ENCODE data around the gene LYAR. TPM values are rescaled to one million over a fixed set of nuclear protein-coding genes. Genes with fewer than 3 reads are reported as not detected.
"Not testable (repeated sequence)": the region's sequence is repeated elsewhere in the genome, so short reads cannot be mapped to it uniquely, and the experiment has no call there.

LYAR gene
- total RNA-seq, 5 donors from 2014 or later (not counting 1 experiment from before 2014, with no cell fraction given), result 21.0 to 46.3 (median 31.7) TPM

DNA sequence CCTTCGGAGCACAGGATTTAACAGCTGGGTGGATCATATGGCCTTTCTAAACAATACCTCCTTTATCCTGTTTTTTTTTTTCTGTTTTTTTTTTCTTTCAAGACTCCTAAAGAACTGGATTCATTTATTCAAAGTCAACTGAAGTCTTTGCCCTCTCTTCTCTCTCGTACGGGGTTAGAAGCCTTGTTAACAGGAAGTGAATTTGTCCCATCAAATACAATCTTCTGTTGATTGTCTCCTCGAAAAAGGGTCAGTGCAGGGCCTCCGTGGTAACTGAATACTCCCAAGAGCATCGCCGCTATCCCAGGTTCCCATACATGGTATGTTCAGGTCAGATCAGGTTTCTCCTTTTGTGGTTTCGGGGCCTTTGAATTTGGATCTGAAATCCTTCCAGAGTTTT is 40.1 kb downstream of the LYAR start:
- ATAC-seq (replicated peaks in 1 of 4), result no peak
- Mint-ChIP-seq H3K36me3 (peaks cover 10% of the 10 kb centered on the region), H3K4me1 (peaks cover 31 to 40% (median 36%) of the 10 kb centered on the region in 3 donors), H3K9me3 (no peaks in the 10 kb centered on the region), H3K4me3 (peak overlapping the region in 2 of 3 donors; percentile 37 to 51), H3K27ac (no peak overlapping the region), H3K27me3 (peaks cover 3 to 4% of the 10 kb centered on the region in 2 donors)
- POLR2A ChIA-PET, result no interaction called here
- H3K9me3 ChIP-seq, result no peaks in the 10 kb centered on the region
- H3K27ac ChIP-seq (ENCODE audit: low read length), result no peak overlapping the region
- 97% methylated on average over 5 of the region's 8 CpGs for WGBS (ENCODE audit: insufficient coverage)
- H3K27me3 ChIP-seq (replicated peaks in 1 of 2; ENCODE audit: control insufficient read depth in 2 of 2, extremely low read depth in 1 of 2, insufficient read depth in 2 of 2, low read length in 1 of 2), result peaks cover 0 to 6% of the 10 kb centered on the region in 2 experiments
- H3K36me3 ChIP-seq (ENCODE audit: control insufficient read depth in 2 of 2, extremely low read depth in 1 of 2, insufficient read depth in 1 of 2, low read length in 1 of 2), result peaks cover 0 to 10% of the 10 kb centered on the region in 2 donors
- no peak for DNase-seq
- CTCF ChIA-PET, result interaction anchor here in 1 of 2 donors (1.9 kb wide), 1 partner anchor 10 kb away, joined by 8 read pairs; no protein-coding TSS in a partner anchor
- peaks cover 6 to 13% of the 10 kb centered on the region in 2 experiments for H3K4me1 ChIP-seq (ENCODE audit: control insufficient read depth in 1 of 2, extremely low read depth in 1 of 2, insufficient read depth in 2 of 2, low read length in 2 of 2)
- H3K4me3 ChIP-seq (ENCODE audit: control insufficient read depth in 1 of 2, extremely low read depth in 1 of 2, low read length in 1 of 2), result no peak overlapping the region

DNA sequence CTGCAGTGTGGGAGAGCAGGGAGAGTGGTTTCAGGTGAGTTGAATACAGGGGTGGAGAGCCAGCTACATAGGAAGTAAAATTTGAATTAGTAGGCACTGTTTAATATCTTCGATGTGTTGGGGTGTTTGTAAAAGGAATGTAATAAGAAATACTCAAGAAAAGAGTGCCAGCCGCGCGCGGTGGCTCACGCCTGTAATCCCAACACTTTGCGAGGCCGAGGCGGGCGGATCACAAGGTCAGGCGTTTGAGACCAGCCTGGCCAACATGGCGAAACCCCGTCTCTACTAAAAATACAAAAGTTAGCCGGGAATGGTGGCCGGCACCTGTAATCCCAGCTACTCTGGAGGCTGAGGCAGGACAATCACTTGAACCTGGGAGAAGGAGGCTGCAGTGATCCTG is 40.6 kb downstream of the LYAR start:
- peaks cover 35 to 40% (median 36%) of the 10 kb centered on the region in 3 donors for H3K4me1 Mint-ChIP-seq
- Histone ChIP-seq H3K4me1 (ENCODE audit: control insufficient read depth in 1 of 2, extremely low read depth in 1 of 2, insufficient read depth in 2 of 2, low read length in 2 of 2) (peaks cover 6 to 13% of the 10 kb centered on the region in 2 experiments), H3K36me3 (ENCODE audit: control insufficient read depth in 2 of 2, extremely low read depth in 1 of 2, insufficient read depth in 1 of 2, low read length in 1 of 2) (peaks cover 0 to 15% of the 10 kb centered on the region in 2 donors), H3K27ac (ENCODE audit: low read length) (peak overlapping the region; percentile 95)
- H3K9me3 ChIP-seq; H3K27me3 ChIP-seq (replicated peaks in 1 of 2; ENCODE audit: control insufficient read depth in 2 of 2, extremely low read depth in 1 of 2, insufficient read depth in 2 of 2, low read length in 1 of 2); H3K9me3 Mint-ChIP-seq; H3K4me3 ChIP-seq (ENCODE audit: control insufficient read depth in 1 of 2, extremely low read depth in 1 of 2, low read length in 1 of 2); DNase-seq; H3K27me3 Mint-ChIP-seq; ATAC-seq (replicated peaks in 1 of 4); POLR2A ChIA-PET: not testable (repeated sequence)
- peaks cover 11% of the 10 kb centered on the region for H3K36me3 Mint-ChIP-seq
- peak overlapping the region; percentile 97 for H3K27ac Mint-ChIP-seq
- H3K4me3 Mint-ChIP-seq, result peak overlapping the region; percentile 44 to 97 (median 96)
- CTCF ChIA-PET, result interaction anchor here in 1 of 2 donors (1.1 kb wide), 1 partner anchor 11 kb away, joined by 4 read pairs; no protein-coding TSS in a partner anchor
- 85% methylated on average over 4 of the region's 15 CpGs for WGBS (ENCODE audit: insufficient coverage)

DNA sequence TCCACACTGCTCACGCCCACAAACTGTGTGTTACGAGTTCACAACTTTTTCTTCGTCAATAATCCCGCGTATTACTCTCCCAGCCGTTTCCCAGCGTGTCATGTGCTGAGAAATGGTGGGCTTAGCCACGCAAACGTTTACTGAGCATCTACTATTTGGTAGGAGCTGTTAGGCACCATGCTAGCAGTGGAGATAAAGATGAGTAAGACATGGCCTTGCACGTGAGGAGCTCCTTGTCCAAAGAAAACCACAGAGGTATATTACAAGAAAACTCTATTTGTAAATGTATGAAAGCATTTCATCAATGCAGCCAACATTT is 41.1 kb downstream of the LYAR start:
- no peaks in the 10 kb centered on the region for H3K27me3 Mint-ChIP-seq
- H3K9me3 Mint-ChIP-seq, result no peaks in the 10 kb centered on the region
- Histone ChIP-seq H3K4me1 (ENCODE audit: control insufficient read depth in 1 of 2, extremely low read depth in 1 of 2, insufficient read depth in 2 of 2, low read length in 2 of 2) (peaks cover 6 to 13% of the 10 kb centered on the region in 2 experiments), H3K9me3 (no peaks in the 10 kb centered on the region), H3K4me3 (ENCODE audit: control insufficient read depth in 1 of 2, extremely low read depth in 1 of 2, low read length in 1 of 2) (peak overlapping the region; percentile 94 to 97), H3K36me3 (ENCODE audit: control insufficient read depth in 2 of 2, extremely low read depth in 1 of 2, insufficient read depth in 1 of 2, low read length in 1 of 2) (peaks cover 0 to 19% of the 10 kb centered on the region in 2 donors), H3K27me3 (replicated peaks in 1 of 2; ENCODE audit: control insufficient read depth in 2 of 2, extremely low read depth in 1 of 2, insufficient read depth in 2 of 2, low read length in 1 of 2) (no peaks in the 10 kb centered on the region), H3K27ac (ENCODE audit: low read length) (peak overlapping the region; percentile 95)
- CTCF ChIA-PET, result interaction anchor here (0.5 to 1.7 kb wide), 5 partner anchors 9 to 188 kb away, joined by 3 to 6 read pairs (median 4); no protein-coding TSS in a partner anchor
- peaks cover 13% of the 10 kb centered on the region for H3K36me3 Mint-ChIP-seq
- no peak for DNase-seq
- POLR2A ChIA-PET, result interaction anchor here (0.7 to 0.8 kb wide), 2 partner anchors 11 to 33 kb away, joined by 3 read pairs; no protein-coding TSS in a partner anchor
- peaks cover 35 to 40% (median 36%) of the 10 kb centered on the region in 3 donors for H3K4me1 Mint-ChIP-seq
- peak overlapping the region; percentile 97 for H3K27ac Mint-ChIP-seq
- no peak for ATAC-seq (replicated peaks in 1 of 4)
- 35% methylated on average over 9 of the region's 10 CpGs for WGBS (ENCODE audit: insufficient coverage)
- peak overlapping the region; percentile 94 to 97 (median 96) for H3K4me3 Mint-ChIP-seq

DNA sequence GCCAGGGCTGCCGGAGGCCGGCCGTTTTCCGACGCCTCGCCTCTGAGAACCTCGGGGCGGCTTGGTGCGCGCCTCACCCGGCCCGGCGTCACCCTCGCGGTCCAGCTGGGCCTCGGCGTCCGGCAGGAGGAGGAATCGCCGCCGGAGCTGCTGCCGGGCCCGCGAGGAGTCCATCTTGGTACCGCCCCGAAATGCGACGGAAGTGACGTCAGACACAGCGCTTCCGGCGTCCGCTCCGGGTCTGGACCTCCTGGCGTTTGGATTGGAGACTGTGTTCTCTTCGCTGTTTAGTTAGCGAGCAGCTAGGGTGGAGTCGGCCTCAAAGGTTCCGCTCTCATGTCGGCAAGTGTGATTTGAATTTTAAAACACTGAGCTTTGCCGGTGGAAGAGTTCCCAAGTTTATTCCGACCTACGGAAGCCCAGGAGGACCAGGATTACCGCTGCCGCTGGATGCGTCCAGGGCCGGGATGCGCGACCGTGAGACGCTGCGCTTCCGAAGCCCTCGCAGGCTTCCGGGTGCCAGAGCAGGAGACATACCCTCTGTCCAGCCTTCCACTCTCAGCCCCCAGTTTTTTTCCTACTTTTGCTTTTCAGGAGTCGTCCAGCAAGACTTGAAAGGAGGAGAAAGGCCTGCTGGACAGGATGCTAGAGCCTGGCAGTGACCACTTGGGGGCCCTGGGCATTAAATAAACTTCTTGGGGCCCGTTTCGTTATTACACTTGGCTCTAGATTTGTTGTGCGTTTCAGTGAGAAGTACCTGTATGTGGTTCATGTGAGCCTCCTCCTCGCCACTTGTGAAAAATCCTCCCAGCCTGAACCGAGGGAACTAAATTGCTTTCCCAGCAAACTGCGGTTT is 41.7 kb downstream of the LYAR start, which contains the start of gene TMEM128:
TSS of gene TMEM128 (minus strand) at position 195 of the 856 bp plus-strand sequence. CDS start at position 174, 21 bp downstream.
- ChIA-PET CTCF (interaction anchor here (0.5 to 1.7 kb wide), 8 partner anchors 10 to 188 kb away, joined by 3 to 6 read pairs (median 4); no protein-coding TSS in a partner anchor), POLR2A (interaction anchor here (0.6 to 0.8 kb wide), 4 partner anchors 12 to 188 kb away, joined by 3 to 8 read pairs (median 4); no protein-coding TSS in a partner anchor)
- Mint-ChIP-seq H3K27me3 (no peaks in the 10 kb centered on the region), H3K27ac (peak within 1 kb of the TSS; percentile 97), H3K4me1 (peaks cover 35 to 40% (median 40%) of the 10 kb centered on the region in 3 donors), H3K9me3 (no peaks in the 10 kb centered on the region), H3K36me3 (peaks cover 18% of the 10 kb centered on the region), H3K4me3 (peak within 1 kb of the TSS; percentile 94 to 97 (median 96))
- H3K9me3 ChIP-seq, result no peaks in the 10 kb centered on the region
- DNase-seq (peak; percentile 80 to 96 (median 90)), ATAC-seq (replicated peaks in 1 of 4) (peak; percentile 94 to 98 (median 96))
- H3K4me1 ChIP-seq (ENCODE audit: control insufficient read depth in 1 of 2, extremely low read depth in 1 of 2, insufficient read depth in 2 of 2, low read length in 2 of 2), result peaks cover 6 to 13% of the 10 kb centered on the region in 2 experiments
- WGBS (ENCODE audit: insufficient coverage), result 2% methylated on average over 55 of the region's 62 CpGs
- H3K27ac ChIP-seq (ENCODE audit: low read length), result peak within 1 kb of the TSS; percentile 95
- H3K27me3 ChIP-seq (replicated peaks in 1 of 2; ENCODE audit: control insufficient read depth in 2 of 2, extremely low read depth in 1 of 2, insufficient read depth in 2 of 2, low read length in 1 of 2), result no peaks in the 10 kb centered on the region
- peak within 1 kb of the TSS; percentile 94 to 97 for H3K4me3 ChIP-seq (ENCODE audit: control insufficient read depth in 1 of 2, extremely low read depth in 1 of 2, low read length in 1 of 2)
- peaks cover 2 to 24% of the 10 kb centered on the region in 2 donors for H3K36me3 ChIP-seq (ENCODE audit: control insufficient read depth in 2 of 2, extremely low read depth in 1 of 2, insufficient read depth in 1 of 2, low read length in 1 of 2)

DNA sequence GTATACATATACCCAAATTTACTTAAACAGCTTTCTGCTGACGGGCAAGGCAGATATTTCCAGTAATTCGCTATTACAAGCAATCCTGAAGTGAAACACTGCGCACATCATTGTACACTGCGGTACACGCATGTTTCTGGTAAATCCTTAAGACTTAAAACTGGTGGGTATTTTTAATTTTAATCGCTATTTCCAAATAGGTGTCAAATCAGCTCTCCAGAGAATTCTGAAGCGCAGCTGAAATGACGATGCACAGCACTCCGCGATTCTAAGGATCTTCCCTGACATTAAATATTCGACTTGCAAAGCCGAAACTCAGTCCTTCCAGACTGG is 42.3 kb downstream of the LYAR start:
- no peaks in the 10 kb centered on the region for H3K9me3 Mint-ChIP-seq
- peaks cover 19% of the 10 kb centered on the region for H3K36me3 Mint-ChIP-seq
- peak in 2 of 35 experiments; percentile 5 for DNase-seq
- H3K4me3 Mint-ChIP-seq, result peak overlapping the region; percentile 94 to 97 (median 96)
- H3K27ac ChIP-seq (ENCODE audit: low read length), result peak overlapping the region; percentile 95
- no peaks in the 10 kb centered on the region for H3K9me3 ChIP-seq
- H3K27ac Mint-ChIP-seq, result peak overlapping the region; percentile 97
- ATAC-seq (replicated peaks in 1 of 4), result peak; percentile 12 to 51 (median 46)
- peaks cover 6 to 13% of the 10 kb centered on the region in 2 experiments for H3K4me1 ChIP-seq (ENCODE audit: control insufficient read depth in 1 of 2, extremely low read depth in 1 of 2, insufficient read depth in 2 of 2, low read length in 2 of 2)
- ChIA-PET POLR2A (interaction anchor here in 1 of 2 donors (0.8 kb wide), 1 partner anchor 22 kb away, joined by 8 read pairs; no protein-coding TSS in a partner anchor), CTCF (interaction anchor here (0.8 to 1.7 kb wide), 5 partner anchors 11 to 89 kb away, joined by 3 to 6 read pairs (median 3); no protein-coding TSS in a partner anchor)
- 2% methylated on average over 11 of the region's 12 CpGs for WGBS (ENCODE audit: insufficient coverage)
- peak overlapping the region; percentile 94 to 97 for H3K4me3 ChIP-seq (ENCODE audit: control insufficient read depth in 1 of 2, extremely low read depth in 1 of 2, low read length in 1 of 2)
- H3K36me3 ChIP-seq (ENCODE audit: control insufficient read depth in 2 of 2, extremely low read depth in 1 of 2, insufficient read depth in 1 of 2, low read length in 1 of 2), result peaks cover 2 to 24% of the 10 kb centered on the region in 2 donors
- no peaks in the 10 kb centered on the region for H3K27me3 ChIP-seq (replicated peaks in 1 of 2; ENCODE audit: control insufficient read depth in 2 of 2, extremely low read depth in 1 of 2, insufficient read depth in 2 of 2, low read length in 1 of 2)
- H3K4me1 Mint-ChIP-seq, result peaks cover 35 to 37% (median 36%) of the 10 kb centered on the region in 3 donors
- H3K27me3 Mint-ChIP-seq, result no peaks in the 10 kb centered on the region

DNA sequence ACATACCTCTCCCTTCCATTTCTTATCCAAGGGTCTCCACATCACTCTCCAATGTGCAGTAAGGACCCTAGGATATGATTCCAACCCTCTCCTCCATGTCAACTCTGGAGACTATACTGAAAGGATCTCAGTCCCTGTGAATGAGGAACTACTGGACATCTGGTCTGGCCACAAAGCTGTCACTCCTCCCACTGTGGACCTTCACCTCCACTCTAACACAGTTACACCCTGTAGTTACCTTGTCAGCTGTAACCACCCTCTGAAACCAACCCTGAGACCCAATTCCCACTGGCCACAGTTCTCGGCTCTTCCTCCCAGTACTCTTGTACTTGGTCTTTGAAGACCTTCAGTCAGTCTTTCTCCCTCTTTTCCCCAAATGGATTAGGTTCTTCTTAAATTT is 44.8 kb downstream of the LYAR start:
- Mint-ChIP-seq H3K4me1 (peaks cover 35 to 41% (median 38%) of the 10 kb centered on the region in 3 donors), H3K27ac (peak overlapping the region in 1 of 2 donors; percentile 16)
- WGBS (ENCODE audit: insufficient coverage), result 100% methylated on average over 1 of the region's 1 CpG

More for the DNA sequence above, 44.8 kb downstream of the LYAR start:
- ChIA-PET CTCF (no interaction called here), POLR2A (no interaction called here)
- H3K4me1 ChIP-seq (ENCODE audit: control insufficient read depth in 1 of 2, extremely low read depth in 1 of 2, insufficient read depth in 2 of 2, low read length in 2 of 2), result peaks cover 6 to 13% of the 10 kb centered on the region in 2 experiments
- peaks cover 10 to 43% of the 10 kb centered on the region in 2 donors for H3K36me3 ChIP-seq (ENCODE audit: control insufficient read depth in 2 of 2, extremely low read depth in 1 of 2, insufficient read depth in 1 of 2, low read length in 1 of 2)
- H3K9me3 ChIP-seq, result no peaks in the 10 kb centered on the region
- no peak overlapping the region for H3K4me3 ChIP-seq (ENCODE audit: control insufficient read depth in 1 of 2, extremely low read depth in 1 of 2, low read length in 1 of 2)
- H3K27ac ChIP-seq (ENCODE audit: low read length), result no peak overlapping the region
- Mint-ChIP-seq H3K36me3 (peaks cover 31% of the 10 kb centered on the region), H3K4me3 (no peak overlapping the region), H3K27me3 (no peaks in the 10 kb centered on the region), H3K9me3 (no peaks in the 10 kb centered on the region)
- ATAC-seq (replicated peaks in 1 of 4), result no peak
- DNase-seq, result no peak
- no peaks in the 10 kb centered on the region for H3K27me3 ChIP-seq (replicated peaks in 1 of 2; ENCODE audit: control insufficient read depth in 2 of 2, extremely low read depth in 1 of 2, insufficient read depth in 2 of 2, low read length in 1 of 2)
